ENCODE results near the gene MVK. TPM values are rescaled to one million over a fixed set of nuclear protein-coding genes. Genes with fewer than 3 reads are reported as not detected.

Gene MVK
- total RNA-seq, 1 donor from 2014 or later, result 28.1 TPM

GRCh38 chr12:109608793-109609192 is 35.2 kb downstream of the MVK start:
- H3K9me3 Mint-ChIP-seq, result no peaks in the 10 kb centered on the region
- H3K27me3 Mint-ChIP-seq, result peaks cover 55% of the 10 kb centered on the region
- peaks cover 12% of the 10 kb centered on the region for H3K4me1 Mint-ChIP-seq (ENCODE audit: unreplicated experiment)
- H3K36me3 Mint-ChIP-seq, result no peaks in the 10 kb centered on the region
- TF ChIP-seq CTCF (conservative IDR thresholded peaks at IDR 0.05), result no peak
- H3K4me3 Mint-ChIP-seq, result no peak overlapping the region
- no peak overlapping the region for H3K27ac Mint-ChIP-seq
- DNase-seq (ENCODE audit: extremely low spot score, unreplicated experiment), result no peak

GRCh38 chr12:109609342-109609741 is 35.7 kb downstream of the MVK start:
- peaks cover 12% of the 10 kb centered on the region for H3K4me1 Mint-ChIP-seq (ENCODE audit: unreplicated experiment)
- DNase-seq (ENCODE audit: extremely low spot score, unreplicated experiment), result no peak
- H3K9me3 Mint-ChIP-seq, result no peaks in the 10 kb centered on the region
- H3K27ac Mint-ChIP-seq, result no peak overlapping the region
- H3K4me3 Mint-ChIP-seq, result no peak overlapping the region
- H3K27me3 Mint-ChIP-seq, result peaks cover 59% of the 10 kb centered on the region
- no peaks in the 10 kb centered on the region for H3K36me3 Mint-ChIP-seq
- TF ChIP-seq CTCF (conservative IDR thresholded peaks at IDR 0.05), result no peak

- Mint-ChIP-seq H3K4me3 (no peak overlapping the region), H3K4me1 (ENCODE audit: unreplicated experiment) (peaks cover 6% of the 10 kb centered on the region), H3K27me3 (peaks cover 65% of the 10 kb centered on the region)
These were observed 36.9 kb downstream of the MVK start for GRCh38 chr12:109610523-109610922.

GRCh38 chr12:109611223-109611622 is 37.6 kb downstream of the MVK start:
- H3K27ac Mint-ChIP-seq, result no peak overlapping the region
- H3K36me3 Mint-ChIP-seq, result no peaks in the 10 kb centered on the region
- no peak for TF ChIP-seq CTCF (conservative IDR thresholded peaks at IDR 0.05)
- DNase-seq (ENCODE audit: extremely low spot score, unreplicated experiment), result no peak
- H3K27me3 Mint-ChIP-seq, result peaks cover 72% of the 10 kb centered on the region
- H3K4me1 Mint-ChIP-seq (ENCODE audit: unreplicated experiment), result peaks cover 4% of the 10 kb centered on the region
- H3K4me3 Mint-ChIP-seq, result no peak overlapping the region
- no peaks in the 10 kb centered on the region for H3K9me3 Mint-ChIP-seq

More at GRCh38 chr12:109610523-109610922, 36.9 kb downstream of the MVK start:
- no peak for DNase-seq (ENCODE audit: extremely low spot score, unreplicated experiment)
- no peak for TF ChIP-seq CTCF (conservative IDR thresholded peaks at IDR 0.05)
- no peaks in the 10 kb centered on the region for H3K36me3 Mint-ChIP-seq
- no peak overlapping the region for H3K27ac Mint-ChIP-seq
- H3K9me3 Mint-ChIP-seq, result no peaks in the 10 kb centered on the region

- H3K4me1 Mint-ChIP-seq (ENCODE audit: unreplicated experiment), result no peaks in the 10 kb centered on the region
- no peak for TF ChIP-seq CTCF (conservative IDR thresholded peaks at IDR 0.05)
- no peak for DNase-seq (ENCODE audit: extremely low spot score, unreplicated experiment)
- H3K4me3 Mint-ChIP-seq, result no peak overlapping the region
- peaks cover 76% of the 10 kb centered on the region for H3K27me3 Mint-ChIP-seq
- no peak overlapping the region for H3K27ac Mint-ChIP-seq
- no peaks in the 10 kb centered on the region for H3K9me3 Mint-ChIP-seq
- H3K36me3 Mint-ChIP-seq, result no peaks in the 10 kb centered on the region
These were observed 38.4 kb downstream of the MVK start for GRCh38 chr12:109612003-109612402.

- Mint-ChIP-seq H3K4me3 (no peak overlapping the region), H3K27me3 (peaks cover 82% of the 10 kb centered on the region), H3K36me3 (no peaks in the 10 kb centered on the region), H3K27ac (no peak overlapping the region), H3K9me3 (no peaks in the 10 kb centered on the region), H3K4me1 (ENCODE audit: unreplicated experiment) (no peaks in the 10 kb centered on the region)
- DNase-seq (ENCODE audit: extremely low spot score, unreplicated experiment), result no peak
- TF ChIP-seq CTCF (conservative IDR thresholded peaks at IDR 0.05), result peak; percentile 55
These were observed 39.4 kb downstream of the MVK start for GRCh38 chr12:109612975-109613502.

Measured in type B pancreatic cell (in vitro differentiated cells).